Inferior parietal cortex (tissue), 1 donor: ENCODE measurements around the gene ZNF784.

Source experiments
- DNase-seq: peaks from one replicate; pipeline ENCODE4 v3.0.0-alpha.2; 2016; ENCODE audit errors: extremely low spot score

ZNF784 gene

DNA sequence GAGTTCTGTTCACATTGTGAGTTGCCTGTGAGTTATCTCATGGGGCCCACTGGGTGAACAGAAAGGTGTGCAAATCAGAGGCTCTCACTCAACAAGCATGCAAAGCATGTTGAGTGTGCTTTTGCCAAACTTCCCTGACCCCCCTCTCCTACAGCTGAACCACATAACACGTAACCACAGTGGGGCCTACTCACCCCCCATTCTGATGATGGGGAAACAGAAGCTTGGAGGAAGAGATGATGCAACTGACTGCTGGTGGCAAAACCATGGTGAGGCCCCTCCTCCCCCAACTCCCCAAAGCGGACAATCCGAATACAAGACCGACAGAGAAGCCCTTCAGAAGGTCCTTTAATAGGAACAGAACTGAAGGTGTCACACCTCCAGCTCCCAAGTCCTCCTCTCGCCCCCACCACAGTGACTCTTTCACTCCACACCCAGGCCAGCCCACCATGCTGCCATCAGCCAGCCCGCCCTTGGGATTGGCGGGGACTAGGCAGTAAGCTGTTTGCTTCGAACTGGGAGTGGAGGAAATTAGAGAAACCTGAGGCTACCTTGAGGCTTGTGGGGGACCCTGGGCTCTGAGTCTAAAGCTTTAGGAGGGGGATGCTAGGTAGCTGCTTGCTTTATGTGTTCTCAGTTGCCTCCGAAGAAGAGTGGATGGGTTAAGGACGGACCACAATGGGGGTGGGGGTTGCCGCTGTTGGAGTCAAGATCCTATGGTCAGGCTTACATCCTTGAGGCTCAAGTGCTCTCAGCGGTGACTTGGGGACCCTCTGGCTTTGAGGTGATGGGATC, 3.8 kb downstream of the ZNF784 start:
- DNase-seq, result no peak

GRCh38 chr19:55619286-55619685, 5.1 kb downstream of the ZNF784 start:
- DNase-seq, result no peak

GRCh38 chr19:55618426-55618825, 5.9 kb downstream of the ZNF784 start:
- DNase-seq, result no peak

DNA sequence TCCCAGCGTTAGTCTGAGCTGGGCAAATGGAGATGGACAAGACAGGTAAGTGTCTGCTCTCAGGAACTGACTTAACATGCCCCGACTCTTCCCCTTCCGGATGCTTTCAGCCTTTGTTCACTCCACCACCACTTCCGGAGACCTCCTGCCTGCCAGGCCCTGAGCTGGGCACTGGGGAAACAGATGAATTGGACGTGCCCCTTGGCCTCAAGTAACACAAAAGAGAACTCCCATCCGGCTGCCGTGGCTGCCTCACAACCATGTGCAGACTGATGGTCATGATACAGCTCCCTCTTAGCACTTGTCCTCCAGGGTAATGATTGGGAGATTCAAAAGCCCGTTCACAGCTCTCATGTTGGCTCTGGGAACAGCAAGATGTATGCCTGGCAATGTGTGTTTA, 6.9 kb downstream of the ZNF784 start:
- no peak for DNase-seq

DNA sequence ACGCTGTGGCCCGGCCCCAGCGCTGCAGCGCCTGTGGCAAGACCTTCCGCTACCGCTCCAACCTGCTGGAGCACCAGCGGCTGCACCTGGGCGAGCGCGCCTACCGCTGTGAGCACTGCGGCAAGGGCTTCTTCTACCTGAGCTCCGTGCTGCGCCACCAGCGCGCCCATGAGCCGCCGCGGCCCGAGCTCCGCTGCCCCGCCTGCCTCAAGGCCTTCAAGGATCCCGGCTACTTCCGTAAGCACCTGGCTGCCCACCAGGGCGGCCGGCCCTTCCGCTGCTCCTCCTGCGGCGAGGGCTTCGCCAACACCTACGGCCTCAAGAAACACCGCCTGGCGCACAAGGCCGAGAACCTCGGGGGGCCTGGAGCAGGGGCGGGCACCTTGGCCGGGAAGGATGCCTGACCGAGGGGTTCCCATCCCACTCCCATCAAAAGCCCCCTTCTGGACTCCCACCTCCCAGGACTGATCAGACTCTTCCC, 7.9 kb downstream of the ZNF784 start:
- no peak for DNase-seq

DNA sequence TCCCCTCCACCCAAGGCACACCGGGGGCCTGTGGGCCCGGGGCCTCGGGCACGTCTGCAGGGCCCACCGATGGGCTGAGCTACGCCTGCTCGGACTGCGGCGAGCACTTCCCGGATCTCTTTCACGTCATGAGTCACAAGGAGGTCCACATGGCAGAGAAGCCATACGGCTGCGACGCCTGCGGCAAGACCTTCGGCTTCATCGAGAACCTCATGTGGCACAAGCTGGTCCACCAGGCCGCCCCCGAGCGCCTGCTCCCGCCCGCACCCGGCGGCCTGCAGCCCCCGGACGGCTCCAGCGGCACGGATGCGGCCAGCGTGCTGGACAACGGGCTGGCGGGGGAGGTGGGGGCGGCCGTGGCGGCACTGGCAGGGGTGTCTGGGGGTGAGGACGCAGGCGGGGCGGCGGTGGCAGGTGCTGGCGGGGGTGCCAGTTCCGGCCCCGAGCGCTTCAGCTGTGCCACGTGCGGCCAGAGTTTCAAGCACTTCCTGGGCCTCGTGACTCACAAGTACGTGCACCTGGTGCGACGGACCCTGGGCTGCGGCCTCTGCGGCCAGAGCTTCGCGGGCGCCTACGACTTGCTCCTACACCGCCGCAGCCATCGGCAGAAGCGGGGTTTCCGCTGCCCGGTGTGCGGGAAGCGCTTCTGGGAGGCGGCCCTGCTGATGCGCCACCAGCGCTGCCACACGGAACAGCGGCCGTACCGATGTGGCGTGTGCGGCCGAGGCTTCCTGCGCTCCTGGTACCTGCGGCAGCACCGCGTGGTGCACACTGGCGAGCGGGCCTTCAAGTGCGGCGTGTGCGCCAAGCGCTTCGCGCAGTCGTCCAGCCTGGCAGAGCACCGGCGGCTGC, 8.6 kb downstream of the ZNF784 start:
- DNase-seq, result no peak

DNA sequence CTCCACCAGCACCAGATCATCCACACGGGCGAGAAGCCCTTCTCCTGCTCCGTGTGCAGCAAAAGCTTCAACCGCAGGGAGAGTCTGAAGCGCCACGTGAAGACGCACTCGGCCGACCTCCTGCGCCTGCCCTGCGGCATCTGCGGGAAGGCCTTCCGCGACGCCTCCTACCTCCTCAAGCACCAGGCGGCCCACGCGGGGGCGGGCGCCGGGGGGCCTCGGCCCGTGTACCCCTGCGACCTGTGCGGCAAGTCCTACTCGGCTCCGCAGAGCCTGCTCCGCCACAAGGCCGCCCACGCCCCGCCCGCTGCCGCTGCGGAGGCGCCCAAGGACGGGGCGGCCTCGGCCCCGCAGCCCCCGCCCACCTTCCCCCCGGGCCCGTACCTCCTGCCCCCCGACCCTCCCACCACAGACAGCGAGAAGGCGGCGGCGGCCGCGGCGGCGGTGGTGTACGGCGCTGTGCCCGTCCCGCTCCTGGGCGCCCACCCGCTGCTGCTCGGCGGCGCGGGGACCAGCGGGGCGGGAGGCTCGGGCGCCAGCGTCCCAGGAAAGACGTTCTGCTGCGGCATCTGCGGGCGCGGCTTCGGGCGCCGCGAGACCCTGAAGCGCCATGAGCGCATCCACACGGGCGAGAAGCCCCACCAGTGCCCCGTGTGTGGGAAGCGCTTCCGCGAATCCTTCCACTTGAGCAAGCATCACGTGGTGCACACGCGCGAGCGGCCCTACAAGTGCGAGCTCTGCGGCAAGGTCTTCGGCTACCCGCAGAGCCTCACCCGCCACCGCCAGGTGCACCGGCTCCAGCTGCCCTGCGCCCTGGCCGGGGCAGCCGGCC, 9.4 kb downstream of the ZNF784 start:
- no peak for DNase-seq

GRCh38 chr19:55613930-55614710, 10.2 kb downstream of the ZNF784 start:
- DNase-seq, result no peak

GRCh38 chr19:55613396-55613795, 11.0 kb downstream of the ZNF784 start:
- DNase-seq, result no peak

- no peak for DNase-seq
Measured at GRCh38 chr19:55611983-55612645, 12.3 kb downstream of the ZNF784 start.

GRCh38 chr19:55611300-55611982, 12.9 kb downstream of the ZNF784 start:
- no peak for DNase-seq

DNA sequence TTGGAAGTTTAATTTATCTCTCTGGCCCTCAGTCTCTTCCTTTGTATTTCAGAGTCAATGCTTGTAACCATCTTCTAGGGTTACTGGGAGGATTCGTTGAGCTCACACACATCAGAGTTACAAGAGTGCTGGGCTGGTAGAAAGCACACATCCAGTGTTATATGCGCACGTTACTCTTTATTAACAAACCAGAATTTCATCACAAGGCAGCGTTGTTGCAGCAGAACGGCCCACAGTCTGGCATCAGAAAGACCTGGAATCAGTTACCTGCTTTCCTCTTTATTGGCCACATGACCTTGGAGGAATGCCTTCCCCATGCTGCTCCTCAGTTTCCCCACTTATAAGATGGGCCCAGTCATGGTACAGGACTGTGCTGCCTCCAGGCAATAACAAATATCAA, 15.0 kb downstream of the ZNF784 start:
- no peak for DNase-seq

- no peak for DNase-seq
Measured at GRCh38 chr19:55606817-55607216, 17.5 kb downstream of the ZNF784 start.

GRCh38 chr19:55606471-55606787, 17.9 kb downstream of the ZNF784 start:
- DNase-seq, result no peak

DNA sequence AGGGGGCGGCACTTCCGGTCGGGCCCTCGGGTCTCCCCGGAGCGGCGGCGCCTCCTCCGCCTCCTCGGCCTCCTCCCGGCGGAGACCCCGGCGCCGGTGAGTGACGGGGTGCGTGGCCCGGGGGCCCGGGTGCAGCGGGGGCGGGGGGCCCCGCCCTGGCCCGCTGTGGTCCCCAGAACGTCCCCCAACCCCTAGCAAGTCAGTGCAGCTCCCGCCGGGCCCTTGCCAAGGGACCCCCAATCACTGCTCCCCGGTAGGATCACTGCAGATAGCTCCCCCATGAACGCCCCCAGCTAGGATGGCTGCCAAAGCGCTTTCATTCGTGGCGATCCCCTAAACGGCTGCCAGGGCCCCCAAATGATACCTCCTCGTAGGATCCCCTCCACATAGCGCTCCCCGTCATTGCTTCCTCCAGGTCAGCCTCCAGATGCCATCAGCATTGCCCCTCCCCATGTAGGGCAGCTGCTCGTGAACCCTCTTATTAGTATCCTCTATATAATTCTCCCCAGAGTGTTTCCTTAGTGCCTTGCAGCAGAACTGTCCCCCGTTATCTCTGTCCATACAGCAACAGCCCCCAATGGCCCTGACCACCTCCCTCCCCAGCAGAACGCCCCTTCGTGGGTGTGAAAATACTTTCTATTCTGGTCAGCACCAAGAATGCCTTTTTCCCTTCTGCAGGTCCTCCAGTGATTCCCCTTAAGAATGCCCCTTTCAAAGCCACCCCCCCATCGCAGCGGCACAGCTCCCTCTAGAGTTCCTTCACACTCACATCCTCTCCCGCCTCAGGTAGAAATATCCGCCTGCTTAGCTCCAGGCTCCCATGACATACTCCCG, 18.5 kb downstream of the ZNF784 start, which contains the start of gene ZNF865:
ZNF865 (plus strand) TSS at position 11 of the 834 bp plus-strand sequence. CDS start 7,972 bp downstream, outside the sequence.
- peak; percentile 54 for DNase-seq

GRCh38 chr19:55605207-55605636, 19.1 kb downstream of the ZNF784 start:
- peak; percentile 95 for DNase-seq

DNA sequence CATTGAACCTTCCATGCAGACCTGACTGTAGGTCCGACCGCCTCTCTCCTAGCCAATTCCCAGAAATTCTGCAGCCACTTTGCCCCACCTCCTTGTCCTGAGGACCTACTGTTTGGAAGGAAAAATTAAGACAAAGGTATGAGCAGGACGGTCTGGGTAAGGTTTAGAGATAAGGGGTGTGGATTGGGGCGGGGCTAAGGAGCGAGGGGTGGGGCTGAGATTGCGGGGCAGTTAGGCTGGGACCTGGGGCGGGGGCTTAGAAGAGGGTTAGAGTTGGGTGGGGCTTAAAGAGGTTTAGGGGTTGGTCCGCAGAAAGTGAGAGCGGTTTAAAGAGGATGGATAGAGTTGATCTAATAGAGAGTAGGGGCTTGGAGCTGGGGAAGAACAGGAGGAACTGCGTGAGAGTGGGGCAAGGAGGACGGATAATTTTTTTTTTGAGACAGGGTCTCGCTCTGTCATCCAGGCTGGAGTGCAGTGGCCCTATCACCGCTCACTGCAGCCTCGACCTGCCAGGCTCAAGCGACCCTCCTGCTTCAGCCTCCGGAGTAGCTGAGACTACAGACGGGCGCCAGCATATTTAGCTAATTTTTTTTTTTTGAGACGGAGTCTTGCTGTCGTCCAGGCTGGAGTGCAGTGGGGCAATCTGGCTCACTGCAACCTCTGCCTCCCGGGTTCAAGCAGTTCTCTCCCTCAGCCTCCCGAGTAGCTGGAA, 20.6 kb downstream of the ZNF784 start:
- no peak for DNase-seq

GRCh38 chr19:55603115-55603514, 21.3 kb downstream of the ZNF784 start:
- DNase-seq, result no peak
